K562 (cell line): ENCODE measurements around the gene ANXA4. TPM values are rescaled to one million over a fixed set of nuclear protein-coding genes. Genes with fewer than 3 reads are reported as not detected.

Source experiments
- ARID3A ChIP-seq: IDR thresholded peaks from 2 replicates; pipeline ENCODE4 v1.6.1; 2012; ENCODE audit warnings: low read depth, low read length, improper control_type of control experiment, borderline replicate concordance
- BCLAF1 ChIP-seq, 2 experiments: fragments of 450-650 bp in 1 of 2; IDR thresholded peaks; 2 replicates each; pipeline ENCODE4 v1.6.1; 2011 to 2017; ENCODE audit warnings: low read depth in 2 of 2, antibody characterized with exemption in 1 of 2, borderline replicate concordance in 1 of 2, low read length in 1 of 2, mild to moderate bottlenecking in 1 of 2, mixed read lengths in 1 of 2; ENCODE audit not compliant: control insufficient read depth in 1 of 2
- CREB3L1 ChIP-seq: fragments of 450-650 bp; IDR thresholded peaks from 2 replicates; pipeline ENCODE4 v1.6.1; 2014; ENCODE audit warnings: low read depth, mild to moderate bottlenecking, moderate library complexity, borderline replicate concordance
- ETV5 ChIP-seq: sonication (generic); formaldehyde crosslinking; IDR thresholded peaks from 2 replicates; pipeline ENCODE4 v1.4.0; 2020; ENCODE audit warnings: low read depth, mild to moderate bottlenecking, missing genetic modification reagents
- HDAC2 ChIP-seq: fragments of 450-650 bp; IDR thresholded peaks from 2 replicates; pipeline ENCODE4 v1.6.1; 2016; ENCODE audit warnings: mild to moderate bottlenecking
- HMG20A ChIP-seq: fragments of 450-650 bp; formaldehyde crosslinking; conservative IDR thresholded peaks from 2 replicates; pipeline ENCODE4 v1.4.0; 2020; ENCODE audit warnings: mild to moderate bottlenecking, mixed read lengths
- KLF6 ChIP-seq: fragments of 250-450 bp; sonication (Bioruptor Pico); IDR thresholded peaks from 2 replicates; pipeline ENCODE4 v1.4.0; 2020; ENCODE audit warnings: mild to moderate bottlenecking, moderate library complexity, borderline replicate concordance
- NFIC ChIP-seq: fragments of 450-650 bp; IDR thresholded peaks from 2 replicates; pipeline ENCODE4 v1.6.1; 2017; ENCODE audit warnings: mild to moderate bottlenecking, inconsistent platforms
- PTRF ChIP-seq: fragments of 450-650 bp; IDR thresholded peaks from 2 replicates; pipeline ENCODE4 v1.6.1; 2016; ENCODE audit warnings: mild to moderate bottlenecking, missing genetic modification characterization, missing compliant biosample characterization
- SOX6 ChIP-seq: fragments of 450-650 bp; IDR thresholded peaks from 2 replicates; pipeline ENCODE4 v1.6.1; 2014; ENCODE audit warnings: mild to moderate bottlenecking
- TBP ChIP-seq: optimal IDR thresholded peaks from 2 replicates; pipeline ENCODE3; 2011; ENCODE audit warnings: low read depth, low read length, improper control_type of control experiment
- TCFL5 ChIP-seq: fragments of 250-450 bp; sonication (Bioruptor Pico); conservative IDR thresholded peaks from 2 replicates; pipeline ENCODE4 v1.6.1; 2021; ENCODE audit warnings: mild to moderate bottlenecking, moderate library complexity, matching md5 sums
- UBTF ChIP-seq, 2 experiments: IDR thresholded peaks; 2 replicates each; pipeline ENCODE4 v1.6.1; 2012; ENCODE audit warnings: improper control_type of control experiment in 2 of 2, low read depth in 2 of 2, low read length in 2 of 2, borderline replicate concordance in 1 of 2
- USF2 ChIP-seq: sonication (generic); formaldehyde crosslinking; IDR thresholded peaks from 2 replicates; pipeline ENCODE4 v1.5.0; 2020; ENCODE audit warnings: missing genetic modification reagents
- ZBTB1 ChIP-seq: sonication (generic); formaldehyde crosslinking; IDR thresholded peaks from 2 replicates; pipeline ENCODE4 v1.8.1; 2023; ENCODE audit warnings: missing genetic modification reagents, low read depth, mild to moderate bottlenecking, borderline replicate concordance
- ZC3H11A ChIP-seq: IDR thresholded peaks from 2 replicates; pipeline ENCODE4 v1.6.1; 2012; ENCODE audit warnings: low read depth, low read length, improper control_type of control experiment
- ZNF232 ChIP-seq: sonication (generic); formaldehyde crosslinking; IDR thresholded peaks from 2 replicates; pipeline ENCODE4 v1.8.0; 2022; ENCODE audit warnings: mild to moderate bottlenecking, missing genetic modification reagents
- ZNF766 ChIP-seq: fragments of 200-800 bp; sonication (Bioruptor generic); conservative IDR thresholded peaks from 2 replicates; pipeline ENCODE4 v1.6.1; 2016; ENCODE audit warnings: missing genetic modification characterization, missing compliant biosample characterization
- polyA plus RNA-seq, 8 experiments: library from polyadenylated mRNA; depleted of rRNA in 4 of 8; stranded (reverse) in 5 of 8; unstranded in 3 of 8; fragments of >200 nt; fragmentation: Nextera tagmentation in 2 of 8; fragmentation: Illumina TruSeq in 1 of 8; extraction: Ambion mirVana in 2 of 8; extraction: Trizol in 1 of 8; gene quantifications; 2 replicates each; pipeline versions ENCODE4 v1.2.1 to v1.2.3, GENCODE V29; 2011 to 2014; ENCODE audit warnings: inconsistent platforms in 1 of 8, missing spikeins in 1 of 8
- total RNA-seq, 7 experiments: library from RNA; depleted of rRNA in 6 of 7; stranded (reverse); fragments of >200 nt in 6 of 7; fragmentation: Illumina TruSeq in 2 of 7; extraction: Trizol in 2 of 7; gene quantifications; 2 replicates each; pipeline versions ENCODE4 v1.2.1 to v1.2.3, GENCODE V29; 2011 to 2021; ENCODE audit warnings: low replicate concordance in 1 of 7

ANXA4 gene
- total and polyA plus RNA-seq, 9 of the 15 experiments (the other 6 are each of a cell fraction or from before 2014, with no cell fraction given): 3.4 to 13.6 (median 11.6) TPM

GRCh38 chr2:69770193-69770702 lies 28.3 kb downstream of the ANXA4 start (continued):
- TF ChIP-seq UBTF (IDR thresholded peaks at IDR 0.05; ENCODE audit: borderline replicate concordance in 1 of 2, low read depth in 2 of 2, low read length in 2 of 2) (0 out of 4 replicates have a peak, but pooled peaks of 1 of the 2 experiments have one; percentile 40), ZNF766 (CRISPR knock-in tag) (0 out of 2 replicates have a peak, but pooled peaks have one; percentile 44), NFIC (no peak), USF2 (CRISPR knock-in tag) (peak; percentile 42), PTRF (tag) (no peak), CREB3L1 (0 out of 2 replicates have a peak, but pooled peaks have one; percentile 17), TCFL5 (CRISPR knock-in tag) (no peak), ARID3A (peak; percentile 38; the same call in 1 of the 2 replicates), SOX6 (peak; percentile 66), ZNF232 (CRISPR knock-in tag) (no peak), ZBTB1 (CRISPR knock-in tag) (no peak), ETV5 (no peak), BCLAF1 (IDR thresholded peaks at IDR 0.05; ENCODE audit: borderline replicate concordance in 1 of 2, control insufficient read depth in 1 of 2, low read depth in 2 of 2, low read length in 1 of 2) (no peak), HMG20A (no peak), TBP (no peak), KLF6 (no peak; the same call in 1 of the 2 replicates), HDAC2 (peak; percentile 49; the same call in 1 of the 2 replicates), ZC3H11A (no peak)
